CD14-positive monocyte (primary cell): ENCODE results near the gene MIPEP. TPM values are rescaled to one million over a fixed set of nuclear protein-coding genes. Genes with fewer than 3 reads are reported as not detected.

Experiments
- DNase-seq, 3 donors: peaks; one replicate each; pipeline ENCODE4 v3.0.0-alpha.2; 2011 to 2022
- H2AFZ ChIP-seq: 2 replicates; pipeline ENCODE4 v1.6.0; 2012; ENCODE audit warnings: mild to moderate bottlenecking, low read depth, low read length, inconsistent platforms; ENCODE audit not compliant: insufficient read depth, poor library complexity, severe bottlenecking
- H3K27ac ChIP-seq, 2 donors: 1 replicate in 1 of 2; 2 replicates in 1 of 2; pipeline ENCODE4 v1.5.1; 2012 to 2013; ENCODE audit warnings: low read length in 2 of 2, control low read depth in 1 of 2, inconsistent platforms in 1 of 2, low read depth in 1 of 2, mild to moderate bottlenecking in 1 of 2
- H3K27me3 ChIP-seq, 2 donors: one replicate each; pipeline versions ENCODE4 v1.6.0 to v1.6.1; 2011 to 2013; ENCODE audit warnings: low read length in 2 of 2; ENCODE audit not compliant: control insufficient read depth in 2 of 2, insufficient read depth in 2 of 2
- H3K36me3 ChIP-seq, 2 donors: replicated peaks in 1 of 2; 1 replicate in 1 of 2; 2 replicates in 1 of 2; pipeline versions ENCODE4 v1.5.1 to v1.6.1; 2012 to 2013; ENCODE audit warnings: low read length in 2 of 2, control low read depth in 1 of 2, inconsistent platforms in 1 of 2, mild to moderate bottlenecking in 1 of 2; ENCODE audit not compliant: insufficient read depth in 2 of 2, control insufficient read depth in 1 of 2
- H3K4me1 ChIP-seq, 2 donors: 1 replicate in 1 of 2; 2 replicates in 1 of 2; pipeline versions ENCODE4 v1.5.1 to v1.6.1; 2012 to 2013; ENCODE audit warnings: low read length in 2 of 2, control low read depth in 1 of 2, inconsistent platforms in 1 of 2, mild to moderate bottlenecking in 1 of 2, moderate library complexity in 1 of 2; ENCODE audit not compliant: insufficient read depth in 2 of 2, control insufficient read depth in 1 of 2
- H3K4me2 ChIP-seq: replicated peaks from 2 replicates; pipeline ENCODE3; 2012; ENCODE audit warnings: low read length, moderate library complexity, mild to moderate bottlenecking; ENCODE audit not compliant: poor library complexity, severe bottlenecking; ENCODE audit errors: extremely low read depth
- H3K4me3 ChIP-seq, 3 experiments: fragments of 200-600 bp in 1 of 3; sonication (generic) in 1 of 3; replicated peaks in 1 of 3; 1 replicate in 2 of 3; 2 replicates in 1 of 3; pipeline ENCODE4 v1.5.1; 2011 to 2013; ENCODE audit warnings: low read length in 3 of 3, mild to moderate bottlenecking in 3 of 3, control low read depth in 2 of 3, low read depth in 2 of 3, inconsistent platforms in 1 of 3, moderate library complexity in 1 of 3
- H3K79me2 ChIP-seq: 2 replicates; pipeline ENCODE4 v1.6.0; 2012; ENCODE audit warnings: mild to moderate bottlenecking, control low read depth, inconsistent platforms, low read length, moderate library complexity; ENCODE audit not compliant: insufficient read depth
- H3K9ac ChIP-seq: 2 replicates; pipeline ENCODE4 v1.6.0; 2017; ENCODE audit warnings: low read length, mild to moderate bottlenecking; ENCODE audit not compliant: insufficient read depth, poor library complexity, severe bottlenecking
- H3K9me3 ChIP-seq, 2 donors: replicated peaks in 1 of 2; 1 replicate in 1 of 2; 2 replicates in 1 of 2; pipeline versions ENCODE4 v1.5.1 to v1.6.1; 2012 to 2013; ENCODE audit warnings: low read length in 2 of 2, control low read depth in 1 of 2; ENCODE audit not compliant: control insufficient read depth in 1 of 2, insufficient read depth in 1 of 2
- H4K20me1 ChIP-seq: 2 replicates; pipeline ENCODE4 v1.6.0; 2012; ENCODE audit warnings: mild to moderate bottlenecking, low read length, control low read depth, moderate library complexity; ENCODE audit not compliant: insufficient read depth
- H3K27ac Mint-ChIP-seq, 7 donors: one replicate each; pipeline ENCODE4 v1.8.0; 2020; ENCODE audit warnings: mild to moderate bottlenecking in 7 of 7, mixed read lengths in 7 of 7, moderate library complexity in 6 of 7, inconsistent platforms in 2 of 7
- H3K27me3 Mint-ChIP-seq, 3 donors: one replicate each; pipeline ENCODE4 v1.8.0; 2021 to 2022; ENCODE audit warnings: low read depth in 3 of 3, mild to moderate bottlenecking in 3 of 3, mixed read lengths in 3 of 3, moderate library complexity in 3 of 3, inconsistent platforms in 1 of 3
- H3K36me3 Mint-ChIP-seq, 2 donors: one replicate each; pipeline ENCODE4 v1.8.0; 2020; ENCODE audit warnings: mixed read lengths in 2 of 2, inconsistent platforms in 1 of 2, mild to moderate bottlenecking in 1 of 2
- H3K4me1 Mint-ChIP-seq: one replicate; pipeline ENCODE4 v1.8.0; 2020; ENCODE audit warnings: mild to moderate bottlenecking, mixed read lengths
- H3K4me3 Mint-ChIP-seq, 2 donors: one replicate each; pipeline ENCODE4 v1.8.0; 2020; ENCODE audit warnings: mild to moderate bottlenecking in 2 of 2, mixed read lengths in 2 of 2, moderate library complexity in 1 of 2
- H3K9me3 Mint-ChIP-seq, 7 donors: one replicate each; pipeline ENCODE4 v1.8.0; 2020 to 2022; ENCODE audit warnings: mixed read lengths in 7 of 7, mild to moderate bottlenecking in 6 of 7, moderate library complexity in 6 of 7, inconsistent platforms in 2 of 7
- WGBS: methylation state at CpG from one replicate; pipeline ENCODE4 v1.1.5; 2013; ENCODE audit warnings: missing lambda C conversion rate; ENCODE audit not compliant: insufficient coverage; 5-methylcytosine and 5-hydroxymethylcytosine counted together
- intact Hi-C, 2 donors: fragments of 100-400 bp; cut with micrococcal nuclease; formaldehyde crosslinking; loops; one replicate each; pipeline versions ENCODE4 v1.15.0 to v1.15.1; 2023
- polyA plus RNA-seq, 3 donors: library from polyadenylated mRNA; depleted of rRNA in 1 of 3; unstranded in 2 of 3; stranded (reverse) in 1 of 3; fragments of 300-500 nt in 2 of 3; fragments of >200 nt in 1 of 3; fragmentation: Illumina TruSeq in 2 of 3; gene quantifications; 1 replicate in 2 of 3; 2 replicates in 1 of 3; pipeline ENCODE4 v1.2.3, GENCODE V29; 2012 to 2021
- TF ChIP-seq, protein P1 (sequence below): fragments of 200-600 bp; IDR thresholded peaks from one replicate; pipeline ENCODE4 v1.8.0; 2022; ENCODE audit warnings: antibody characterized with exemption, mild to moderate bottlenecking

The MIPEP gene
- polyA plus RNA-seq, 3 donors, result 1.2 to 9.9 (median 7.7) TPM

DNA sequence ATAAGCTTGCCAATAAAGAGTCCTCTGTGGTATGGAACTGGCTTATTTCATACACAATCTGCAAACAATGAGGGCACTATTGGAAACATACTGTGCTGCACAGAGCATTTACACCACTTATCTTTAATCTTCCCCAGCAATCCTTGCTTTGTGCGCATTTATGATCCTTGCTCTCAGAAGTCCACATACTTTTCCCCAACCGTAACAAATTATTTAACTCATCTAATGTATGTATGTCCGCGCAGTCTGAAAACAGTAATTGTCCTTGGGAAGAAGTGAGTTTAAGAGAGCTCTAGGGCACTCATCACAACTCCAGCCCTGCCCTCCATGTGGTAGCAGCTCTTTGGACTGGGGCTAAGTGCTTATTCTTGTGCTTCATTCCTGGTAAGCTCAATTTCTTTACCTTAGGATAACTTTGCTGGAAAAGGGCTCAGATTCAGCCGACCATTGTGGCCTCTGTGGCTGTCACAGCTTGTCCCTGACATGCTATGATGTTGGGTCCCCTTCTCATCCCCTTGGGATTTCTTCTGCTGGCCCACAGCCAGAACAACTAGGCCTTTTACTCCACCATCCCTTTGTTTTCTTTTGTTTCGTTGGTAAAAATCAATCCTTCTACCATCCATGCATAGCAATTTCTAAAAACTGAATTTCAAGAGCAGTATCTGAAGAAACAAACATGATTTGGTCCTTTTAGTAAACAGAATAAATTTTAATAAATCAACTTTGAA is 166.3 kb downstream of the MIPEP start:
- Mint-ChIP-seq H3K4me1 (no peaks in the 10 kb centered on the region), H3K27me3 (peaks cover 0 to 3% (median 2%) of the 10 kb centered on the region in 3 donors), H3K9me3 (peaks cover 0 to 2% (median 0%) of the 10 kb centered on the region in 7 donors), H3K27ac (no peak overlapping the region), H3K4me3 (no peak overlapping the region), H3K36me3 (peaks cover 0 to 1% of the 10 kb centered on the region in 2 donors)
- Histone ChIP-seq H3K27ac (no peak overlapping the region), H3K27me3 (no peaks in the 10 kb centered on the region), H3K4me1 (no peaks in the 10 kb centered on the region), H2AFZ (no peak overlapping the region), H3K9me3 (no peaks in the 10 kb centered on the region), H3K9ac (no peak overlapping the region), H3K36me3 (no peaks in the 10 kb centered on the region), H3K79me2 (no peaks in the 10 kb centered on the region), H3K4me3 (no peak overlapping the region), H3K4me2 (no peak overlapping the region), H4K20me1 (no peaks in the 10 kb centered on the region)
- TF ChIP-seq, protein P1, sequence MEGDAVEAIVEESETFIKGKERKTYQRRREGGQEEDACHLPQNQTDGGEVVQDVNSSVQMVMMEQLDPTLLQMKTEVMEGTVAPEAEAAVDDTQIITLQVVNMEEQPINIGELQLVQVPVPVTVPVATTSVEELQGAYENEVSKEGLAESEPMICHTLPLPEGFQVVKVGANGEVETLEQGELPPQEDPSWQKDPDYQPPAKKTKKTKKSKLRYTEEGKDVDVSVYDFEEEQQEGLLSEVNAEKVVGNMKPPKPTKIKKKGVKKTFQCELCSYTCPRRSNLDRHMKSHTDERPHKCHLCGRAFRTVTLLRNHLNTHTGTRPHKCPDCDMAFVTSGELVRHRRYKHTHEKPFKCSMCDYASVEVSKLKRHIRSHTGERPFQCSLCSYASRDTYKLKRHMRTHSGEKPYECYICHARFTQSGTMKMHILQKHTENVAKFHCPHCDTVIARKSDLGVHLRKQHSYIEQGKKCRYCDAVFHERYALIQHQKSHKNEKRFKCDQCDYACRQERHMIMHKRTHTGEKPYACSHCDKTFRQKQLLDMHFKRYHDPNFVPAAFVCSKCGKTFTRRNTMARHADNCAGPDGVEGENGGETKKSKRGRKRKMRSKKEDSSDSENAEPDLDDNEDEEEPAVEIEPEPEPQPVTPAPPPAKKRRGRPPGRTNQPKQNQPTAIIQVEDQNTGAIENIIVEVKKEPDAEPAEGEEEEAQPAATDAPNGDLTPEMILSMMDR, result no peak
- 78% methylated on average over 1 of the region's 6 CpGs for WGBS
- DNase-seq, result no peak
- intact Hi-C loops, result no loop called here

DNA sequence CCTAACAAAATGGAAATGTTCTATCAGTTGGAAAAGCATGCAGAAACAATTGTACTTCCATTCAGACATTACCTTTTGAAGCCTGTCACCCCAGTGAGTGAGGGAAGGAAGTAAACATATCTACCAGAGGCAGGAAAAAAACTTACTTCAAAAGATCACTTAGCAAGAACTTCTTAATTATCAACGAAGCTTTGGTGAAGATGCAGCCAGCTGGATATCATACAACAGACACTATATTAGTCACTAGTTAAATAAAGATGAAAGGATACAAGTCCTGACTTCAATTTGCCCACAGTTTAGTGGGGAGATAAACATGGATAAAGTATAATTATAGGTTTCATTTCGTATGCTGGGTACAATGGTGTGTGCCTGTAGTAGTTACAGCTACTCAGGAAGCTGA is 170.2 kb downstream of the MIPEP start:
- peaks cover 0 to 8% of the 10 kb centered on the region in 2 donors for H3K9me3 ChIP-seq
- TF ChIP-seq, protein P1, result no peak
- H3K27ac Mint-ChIP-seq, result no peak overlapping the region

More for the DNA sequence above, 170.2 kb downstream of the MIPEP start:
- Histone ChIP-seq H4K20me1 (no peaks in the 10 kb centered on the region), H3K27ac (no peak overlapping the region), H3K4me2 (no peak overlapping the region), H3K9ac (no peak overlapping the region), H3K4me3 (no peak overlapping the region), H2AFZ (no peak overlapping the region), H3K4me1 (no peaks in the 10 kb centered on the region), H3K36me3 (no peaks in the 10 kb centered on the region), H3K27me3 (no peaks in the 10 kb centered on the region), H3K79me2 (no peaks in the 10 kb centered on the region)
- DNase-seq, result no peak
- H3K4me1 Mint-ChIP-seq, result no peaks in the 10 kb centered on the region
- 83% methylated on average over 1 of the region's 2 CpGs for WGBS
- H3K27me3 Mint-ChIP-seq, result peaks cover 0 to 3% (median 2%) of the 10 kb centered on the region in 3 donors
- H3K9me3 Mint-ChIP-seq, result peaks cover 1 to 10% (median 3%) of the 10 kb centered on the region in 7 donors
- intact Hi-C loops, result no loop called here
- no peak overlapping the region for H3K4me3 Mint-ChIP-seq
- no peaks in the 10 kb centered on the region for H3K36me3 Mint-ChIP-seq
